ENCODE measurements around the gene SHOX. TPM values are rescaled to one million over a fixed set of nuclear protein-coding genes. Genes with fewer than 3 reads are reported as not detected.
"Not testable (repeated sequence)": the region's sequence is repeated elsewhere in the genome, so short reads cannot be mapped to it uniquely, and the experiment has no call there.

The SHOX gene
- total RNA-seq, 1 experiment from 2014 or later, result not detected

- Histone ChIP-seq H3K9me3 (replicated peaks) (no peaks in the 10 kb centered on the region), H3K4me1 (no peaks in the 10 kb centered on the region), H3K27ac (no peak overlapping the region), H3K27me3 (no peaks in the 10 kb centered on the region), H3K4me3 (no peak overlapping the region), H3K36me3 (no peaks in the 10 kb centered on the region)
- DNase-seq, result no peak
These were observed 12.7 kb upstream of the SHOX start for GRCh38 chrX:617891-618290.

GRCh38 chrX:618304-618703, 12.3 kb upstream of the SHOX start:
- H3K27me3 ChIP-seq; H3K27ac ChIP-seq; DNase-seq; H3K4me1 ChIP-seq; H3K4me3 ChIP-seq; H3K36me3 ChIP-seq; H3K9me3 ChIP-seq (replicated peaks): not testable (repeated sequence)

DNA sequence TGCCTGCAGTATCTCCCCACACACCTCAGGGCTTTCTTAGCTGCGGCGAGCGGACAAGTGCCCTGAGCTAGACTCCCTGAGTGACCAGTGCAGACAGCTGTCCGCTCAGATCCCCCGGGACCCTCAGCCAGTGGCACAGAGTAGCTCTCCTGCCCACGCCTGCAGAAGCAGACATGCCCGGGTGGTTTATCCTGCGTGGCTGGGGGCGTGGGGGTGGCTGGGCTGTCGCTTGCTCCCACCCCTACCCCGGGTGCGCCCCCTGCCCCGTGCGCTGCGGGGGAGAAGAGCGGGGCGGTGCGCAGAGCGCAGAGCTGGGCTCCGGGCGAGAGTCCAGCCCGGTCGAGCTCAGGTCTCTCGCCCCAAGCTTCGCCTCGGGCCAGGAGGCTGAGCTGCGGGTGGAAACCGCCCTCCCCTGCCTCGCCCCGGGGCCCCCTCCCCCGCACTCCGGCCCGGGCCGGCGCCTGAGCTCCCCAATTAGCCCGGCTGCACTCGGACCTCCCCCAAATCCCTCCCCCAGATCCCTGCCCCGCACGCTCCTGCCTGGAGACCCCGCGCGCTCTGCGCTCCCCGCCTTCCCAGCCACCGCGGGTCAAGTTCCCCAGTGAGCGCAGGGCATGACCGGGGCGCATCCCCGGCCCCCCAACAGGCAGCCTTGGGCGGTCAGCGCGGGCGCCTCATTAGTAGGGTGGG, 11.7 kb upstream of the SHOX start:
- DNase-seq, result no peak
- Histone ChIP-seq H3K4me1 (no peaks in the 10 kb centered on the region), H3K36me3 (no peaks in the 10 kb centered on the region), H3K4me3 (no peak overlapping the region), H3K27ac (no peak overlapping the region), H3K9me3 (replicated peaks) (no peaks in the 10 kb centered on the region), H3K27me3 (no peaks in the 10 kb centered on the region)

DNA sequence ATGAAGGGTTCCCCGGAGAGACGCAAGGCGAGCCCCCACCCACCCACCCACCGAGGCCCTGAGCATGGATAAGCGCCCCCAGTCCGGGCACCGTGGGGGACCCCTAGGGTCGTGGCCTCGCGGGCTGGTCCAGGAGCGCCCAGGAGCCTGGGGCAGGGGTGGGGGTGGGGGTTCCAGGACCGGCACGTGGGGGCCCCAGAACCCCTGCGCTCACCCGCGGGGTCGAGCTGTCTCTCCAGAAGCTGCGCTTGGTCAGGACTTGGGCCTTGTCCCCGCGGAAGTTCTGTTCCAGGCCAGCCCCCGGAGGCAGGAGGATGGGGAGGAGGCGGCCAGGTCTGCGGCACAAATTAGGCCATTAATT, 11.2 kb upstream of the SHOX start:
- no peaks in the 10 kb centered on the region for H3K36me3 ChIP-seq
- no peak for DNase-seq
- H3K4me1 ChIP-seq, result no peaks in the 10 kb centered on the region
- H3K4me3 ChIP-seq, result no peak overlapping the region
- H3K9me3 ChIP-seq (replicated peaks), result no peaks in the 10 kb centered on the region
- H3K27me3 ChIP-seq, result no peaks in the 10 kb centered on the region
- no peak overlapping the region for H3K27ac ChIP-seq

- no peaks in the 10 kb centered on the region for H3K36me3 ChIP-seq
- no peaks in the 10 kb centered on the region for H3K9me3 ChIP-seq (replicated peaks)
- H3K27me3 ChIP-seq, result no peaks in the 10 kb centered on the region
- DNase-seq, result no peak
- no peaks in the 10 kb centered on the region for H3K4me1 ChIP-seq
- H3K4me3 ChIP-seq, result no peak overlapping the region
- no peak overlapping the region for H3K27ac ChIP-seq
These were observed 10.6 kb upstream of the SHOX start for GRCh38 chrX:619812-620531.

GRCh38 chrX:621705-622503, 8.7 kb upstream of the SHOX start:
- Histone ChIP-seq H3K9me3 (replicated peaks) (no peaks in the 10 kb centered on the region), H3K4me3 (no peak overlapping the region), H3K27ac (no peak overlapping the region), H3K36me3 (no peaks in the 10 kb centered on the region), H3K27me3 (no peaks in the 10 kb centered on the region), H3K4me1 (no peaks in the 10 kb centered on the region)
- no peak for DNase-seq

DNA sequence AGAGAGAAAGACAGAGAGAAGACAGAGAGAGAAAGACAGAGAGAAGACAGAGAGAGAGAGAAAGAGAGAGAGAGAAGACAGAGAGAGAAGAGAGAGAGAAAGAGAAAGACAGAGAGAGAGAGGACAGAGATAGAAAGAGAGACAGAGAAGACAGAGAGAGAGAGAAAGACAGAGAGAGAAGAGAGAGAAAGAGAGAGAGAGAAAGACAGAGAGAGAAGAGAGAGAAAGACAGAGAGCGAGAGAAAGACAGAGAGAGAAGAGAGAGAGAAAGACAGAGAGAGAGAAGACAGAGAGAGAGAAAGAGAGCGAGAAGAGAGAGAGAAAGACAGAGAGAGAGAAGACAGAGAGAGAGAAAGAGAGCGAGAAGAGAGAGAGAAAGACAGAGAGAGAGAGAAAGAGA, 7.8 kb upstream of the SHOX start:
- not testable (repeated sequence) for H3K27ac ChIP-seq; H3K36me3 ChIP-seq; H3K27me3 ChIP-seq; H3K4me1 ChIP-seq; H3K4me3 ChIP-seq; H3K9me3 ChIP-seq (replicated peaks); DNase-seq

- H3K36me3 ChIP-seq, result no peaks in the 10 kb centered on the region
- H3K27me3 ChIP-seq, result no peaks in the 10 kb centered on the region
- H3K27ac ChIP-seq, result no peak overlapping the region
- H3K4me1 ChIP-seq, result no peaks in the 10 kb centered on the region
- H3K9me3 ChIP-seq (replicated peaks), result no peaks in the 10 kb centered on the region
- no peak for DNase-seq
- H3K4me3 ChIP-seq, result no peak overlapping the region
These were observed 7.4 kb upstream of the SHOX start for GRCh38 chrX:623268-623598.

GRCh38 chrX:623599-624315, 6.8 kb upstream of the SHOX start:
- H3K27me3 ChIP-seq, result no peaks in the 10 kb centered on the region
- DNase-seq, result peak in 1 of 2 experiments; percentile 2
- H3K36me3 ChIP-seq, result no peaks in the 10 kb centered on the region
- no peaks in the 10 kb centered on the region for H3K4me1 ChIP-seq
- H3K9me3 ChIP-seq (replicated peaks), result no peaks in the 10 kb centered on the region
- no peak overlapping the region for H3K27ac ChIP-seq
- H3K4me3 ChIP-seq, result no peak overlapping the region

- Histone ChIP-seq H3K9me3 (replicated peaks) (no peaks in the 10 kb centered on the region), H3K4me3 (no peak overlapping the region), H3K4me1 (no peaks in the 10 kb centered on the region), H3K36me3 (no peaks in the 10 kb centered on the region), H3K27me3 (no peaks in the 10 kb centered on the region), H3K27ac (no peak overlapping the region)
- DNase-seq, result no peak
These were observed 5.4 kb upstream of the SHOX start for GRCh38 chrX:625137-625691.

DNA sequence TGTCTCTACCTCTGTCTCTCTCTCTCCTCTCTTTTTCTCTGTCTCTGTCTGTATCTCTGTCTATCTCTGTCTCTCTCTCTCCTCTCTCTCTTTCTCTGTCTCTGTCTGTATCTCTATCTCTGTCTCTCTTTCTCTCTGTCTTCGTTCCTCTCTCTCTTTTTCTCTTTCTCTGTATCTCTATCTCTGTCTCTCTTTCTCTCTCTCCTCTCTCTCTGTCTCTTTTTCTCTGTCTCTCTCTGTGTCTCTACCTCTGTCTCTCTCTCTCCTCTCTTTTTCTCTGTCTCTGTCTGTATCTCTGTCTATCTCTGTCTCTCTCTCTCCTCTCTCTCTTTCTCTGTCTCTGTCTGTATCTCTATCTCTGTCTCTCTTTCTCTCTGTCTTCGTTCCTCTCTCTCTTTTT, 4.5 kb upstream of the SHOX start:
- H3K9me3 ChIP-seq (replicated peaks); H3K27me3 ChIP-seq; H3K4me1 ChIP-seq; H3K27ac ChIP-seq; DNase-seq; H3K36me3 ChIP-seq; H3K4me3 ChIP-seq: not testable (repeated sequence)

DNA sequence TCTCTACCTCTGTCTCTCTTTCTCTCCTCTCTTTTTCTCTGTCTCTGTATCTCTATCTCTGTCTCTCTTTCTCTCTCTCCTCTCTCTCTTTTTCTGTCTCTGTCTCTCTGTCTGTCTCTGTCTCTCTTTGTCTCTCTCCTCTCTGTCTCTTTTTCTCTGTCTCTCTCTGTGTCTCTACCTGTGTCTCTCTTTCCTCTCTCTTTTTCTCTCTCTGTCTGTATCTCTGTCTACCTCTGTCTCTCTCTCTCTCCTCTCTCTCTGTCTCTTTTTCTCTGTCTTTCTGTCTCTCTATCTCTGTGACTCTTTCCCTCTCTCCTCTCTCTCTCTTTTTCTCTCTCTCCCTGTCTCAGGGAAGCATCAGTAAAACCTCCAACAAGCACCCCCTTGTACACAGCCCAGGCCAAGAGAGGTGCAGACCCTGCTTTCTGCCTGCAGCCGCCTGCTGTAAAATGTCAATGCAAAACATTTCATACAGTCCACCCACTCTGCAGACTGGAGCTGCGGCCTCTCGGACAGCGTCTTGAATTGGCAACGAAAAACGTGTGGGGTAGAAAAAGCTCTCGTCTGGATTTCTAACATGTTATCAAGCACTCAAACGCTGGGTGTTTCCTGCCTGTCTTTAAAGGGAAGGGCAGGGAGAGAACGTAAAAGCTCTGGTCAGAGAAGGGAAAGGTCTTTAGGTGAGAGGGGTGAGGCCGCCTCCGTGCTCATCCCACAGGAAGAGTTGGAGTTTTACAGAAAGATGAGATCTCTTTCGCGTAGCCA, 3.7 kb upstream of the SHOX start:
- DNase-seq, result peak in 1 of 2 experiments; percentile 17
- Histone ChIP-seq H3K27ac (no peak overlapping the region), H3K36me3 (no peaks in the 10 kb centered on the region), H3K27me3 (no peaks in the 10 kb centered on the region), H3K9me3 (replicated peaks) (no peaks in the 10 kb centered on the region), H3K4me1 (no peaks in the 10 kb centered on the region), H3K4me3 (peak overlapping the region; percentile 25; the same call in 1 of the 2 replicates)

DNA sequence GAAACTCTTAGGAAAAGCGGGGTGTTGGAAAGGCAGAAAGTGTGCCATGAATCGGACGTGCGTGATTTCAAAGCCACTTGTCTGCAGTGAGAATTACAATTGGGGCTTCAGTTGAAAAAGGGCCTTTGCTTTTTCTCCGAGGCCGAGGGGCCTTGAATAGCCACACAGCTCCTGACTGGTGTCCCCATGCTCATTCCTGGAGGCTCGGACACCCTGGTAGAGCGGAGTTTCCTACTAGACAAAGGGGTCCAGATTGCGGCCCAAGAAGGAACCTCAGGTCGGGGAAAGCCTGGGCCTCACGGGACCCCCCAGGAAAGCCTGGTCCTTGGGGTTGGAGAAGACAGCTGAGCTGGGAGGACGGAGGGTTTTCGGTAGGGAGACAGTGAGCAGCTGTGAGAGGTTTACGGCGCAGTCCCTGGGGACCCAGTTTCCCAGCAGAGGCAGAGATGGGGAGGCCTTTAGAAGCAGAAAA, 3.0 kb upstream of the SHOX start:
- Histone ChIP-seq H3K27ac (no peak overlapping the region), H3K4me1 (no peaks in the 10 kb centered on the region), H3K36me3 (no peaks in the 10 kb centered on the region), H3K4me3 (peak overlapping the region; percentile 25; the same call in 1 of the 2 replicates), H3K9me3 (replicated peaks) (no peaks in the 10 kb centered on the region), H3K27me3 (no peaks in the 10 kb centered on the region)
- DNase-seq, result peak; percentile 57 to 66

DNA sequence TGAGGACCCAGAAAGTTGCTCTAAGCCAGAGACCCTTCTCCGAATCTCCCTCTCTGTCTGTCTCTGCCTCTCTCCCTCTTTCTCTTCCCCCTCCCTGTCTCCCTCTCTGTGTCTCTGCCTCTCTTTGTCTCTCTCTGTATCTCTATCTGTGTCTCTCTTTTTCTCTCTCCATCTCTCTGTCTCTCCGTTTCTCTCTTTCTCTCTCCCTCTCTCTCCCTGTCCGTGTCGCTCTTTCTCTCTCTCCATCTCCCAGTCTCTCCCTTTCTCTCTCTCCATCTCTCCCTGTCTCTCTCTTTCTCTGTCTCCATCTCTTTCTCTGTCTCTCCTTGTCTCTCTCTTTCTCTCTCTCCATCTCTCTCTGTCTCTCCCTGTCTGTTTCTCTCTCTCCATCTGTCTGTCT, 2.6 kb upstream of the SHOX start:
- Histone ChIP-seq H3K4me3 (no peak overlapping the region; the same call in 1 of the 2 replicates), H3K27ac (no peak overlapping the region), H3K9me3 (replicated peaks) (no peaks in the 10 kb centered on the region), H3K36me3 (no peaks in the 10 kb centered on the region), H3K27me3 (no peaks in the 10 kb centered on the region), H3K4me1 (no peaks in the 10 kb centered on the region)
- no peak for DNase-seq
